Lung (tissue), 12 donors: ENCODE results near the gene MAMDC4. TPM values are rescaled to one million over a fixed set of nuclear protein-coding genes. Genes with fewer than 3 reads are reported as not detected.

ENCODE experiments used
- ATAC-seq: fragments of 200-7000 bp; cut with Tn5 transposase; one replicate; pipeline ENCODE4 v1.9.1; 2020; ENCODE audit warnings: moderate number of reproducible peaks; ENCODE audit not compliant: insufficient read depth, low FRiP score
- DNase-seq, 3 donors: peaks; one replicate each; pipeline ENCODE4 v3.0.0-alpha.2; 2013 to 2017
- H3K27ac ChIP-seq, 2 donors: one replicate each; pipeline ENCODE4 v1.5.1; 2013; ENCODE audit warnings: mild to moderate bottlenecking in 2 of 2, moderate library complexity in 2 of 2, control low read depth in 1 of 2, inconsistent platforms in 1 of 2, low read depth in 1 of 2, low read length in 1 of 2
- H3K27me3 ChIP-seq, 3 donors: one replicate each; pipeline ENCODE4 v1.5.1; 2013; ENCODE audit warnings: low read length in 2 of 3; ENCODE audit not compliant: control insufficient read depth in 3 of 3, insufficient read depth in 3 of 3
- H3K36me3 ChIP-seq, 4 donors: one replicate each; pipeline ENCODE4 v1.5.1; 2013; ENCODE audit warnings: low read length in 4 of 4, mild to moderate bottlenecking in 1 of 4, moderate library complexity in 1 of 4; ENCODE audit not compliant: control insufficient read depth in 4 of 4, insufficient read depth in 4 of 4
- H3K4me1 ChIP-seq, 5 donors: one replicate each; pipeline ENCODE4 v1.5.1; 2013; ENCODE audit warnings: low read length in 5 of 5, mild to moderate bottlenecking in 2 of 5, moderate library complexity in 1 of 5; ENCODE audit not compliant: control insufficient read depth in 5 of 5, insufficient read depth in 5 of 5
- H3K4me3 ChIP-seq: one replicate; pipeline ENCODE4 v1.5.1; 2013; ENCODE audit warnings: mild to moderate bottlenecking, control low read depth, moderate library complexity
- H3K9ac ChIP-seq, 2 donors: one replicate each; pipeline ENCODE4 v1.5.1; 2013; ENCODE audit warnings: low read length in 2 of 2, control low read depth in 1 of 2; ENCODE audit not compliant: insufficient read depth in 1 of 2
- H3K9me3 ChIP-seq, 4 donors: one replicate each; pipeline ENCODE4 v1.5.1; 2013; ENCODE audit warnings: low read length in 3 of 4, mild to moderate bottlenecking in 1 of 4, moderate library complexity in 1 of 4; ENCODE audit not compliant: control insufficient read depth in 4 of 4, insufficient read depth in 3 of 4
- CTCF ChIP-seq: IDR thresholded peaks from 2 replicates; pipeline ENCODE4 v1.5.1; 2012; ENCODE audit warnings: mild to moderate bottlenecking; ENCODE audit errors: control extremely low read depth, extremely low read depth
- WGBS, 2 donors: extraction: QIAGEN DNeasy Blood & Tissue Kit; methylation state at CpG; one replicate each; pipeline ENCODE4 v1.1.7; 2013; 5-methylcytosine and 5-hydroxymethylcytosine counted together
- polyA plus RNA-seq, 2 donors: library from polyadenylated mRNA; stranded (reverse); fragments of 200-250 nt; gene quantifications; one replicate each; pipeline ENCODE4 v1.2.1, GENCODE V29; 2013
- total RNA-seq, 2 donors: library from RNA; depleted of rRNA in 1 of 2; stranded (reverse); fragments of >200 nt in 1 of 2; gene quantifications; one replicate each; pipeline ENCODE4 v1.2.1, GENCODE V29; 2014 to 2021
- donor health status: control.
- donor health status: control.
- donor health status: Bipolar disorder and iron deficiency.
- donor health status: healthy.
- donor health status: DM: yes; HTN: yes; CAD: no.

Gene MAMDC4
- total and polyA plus RNA-seq, 4 donors: 5.6 to 13.2 (median 7.1) TPM

- Histone ChIP-seq H3K9ac (no peak overlapping the region), H3K4me3 (peak overlapping the region; percentile 38), H3K4me1 (peaks cover 3 to 28% (median 9%) of the 10 kb centered on the region in 5 donors), H3K36me3 (peaks cover 0 to 6% (median 2%) of the 10 kb centered on the region in 4 donors), H3K27me3 (peaks cover 3 to 21% (median 8%) of the 10 kb centered on the region in 3 donors), H3K9me3 (peaks cover 0 to 3% (median 0%) of the 10 kb centered on the region in 4 donors), H3K27ac (peak overlapping the region in 1 of 2 donors; percentile 75)
- peak; percentile 52 to 71 (median 67) for DNase-seq
- no peak for TF ChIP-seq CTCF
- ATAC-seq: peak; percentile 7
- 1 to 3% methylated on average over 48 to 75 of the region's 75 CpGs for WGBS, 2 donors
Observed at GRCh38 chr9:136847088-136847825, 4.9 kb upstream of the MAMDC4 start.

- peaks cover 3 to 24% (median 9%) of the 10 kb centered on the region in 5 donors for H3K4me1 ChIP-seq
- TF ChIP-seq CTCF: no peak
- DNase-seq (peak; percentile 60 to 73 (median 69)), ATAC-seq (peak; percentile 63)
- peak overlapping the region; percentile 38 for H3K4me3 ChIP-seq
- WGBS, 2 donors: 1% methylated on average over 47 to 48 of the region's 48 CpGs
- no peak overlapping the region for H3K9ac ChIP-seq
- H3K27me3 ChIP-seq: peaks cover 3 to 21% (median 8%) of the 10 kb centered on the region in 3 donors
- peak overlapping the region; percentile 71 to 75 for H3K27ac ChIP-seq
- H3K9me3 ChIP-seq: peaks cover 0 to 3% (median 0%) of the 10 kb centered on the region in 4 donors
- peaks cover 0 to 6% (median 2%) of the 10 kb centered on the region in 4 donors for H3K36me3 ChIP-seq
Observed at GRCh38 chr9:136847826-136848392, 4.2 kb upstream of the MAMDC4 start.

DNA sequence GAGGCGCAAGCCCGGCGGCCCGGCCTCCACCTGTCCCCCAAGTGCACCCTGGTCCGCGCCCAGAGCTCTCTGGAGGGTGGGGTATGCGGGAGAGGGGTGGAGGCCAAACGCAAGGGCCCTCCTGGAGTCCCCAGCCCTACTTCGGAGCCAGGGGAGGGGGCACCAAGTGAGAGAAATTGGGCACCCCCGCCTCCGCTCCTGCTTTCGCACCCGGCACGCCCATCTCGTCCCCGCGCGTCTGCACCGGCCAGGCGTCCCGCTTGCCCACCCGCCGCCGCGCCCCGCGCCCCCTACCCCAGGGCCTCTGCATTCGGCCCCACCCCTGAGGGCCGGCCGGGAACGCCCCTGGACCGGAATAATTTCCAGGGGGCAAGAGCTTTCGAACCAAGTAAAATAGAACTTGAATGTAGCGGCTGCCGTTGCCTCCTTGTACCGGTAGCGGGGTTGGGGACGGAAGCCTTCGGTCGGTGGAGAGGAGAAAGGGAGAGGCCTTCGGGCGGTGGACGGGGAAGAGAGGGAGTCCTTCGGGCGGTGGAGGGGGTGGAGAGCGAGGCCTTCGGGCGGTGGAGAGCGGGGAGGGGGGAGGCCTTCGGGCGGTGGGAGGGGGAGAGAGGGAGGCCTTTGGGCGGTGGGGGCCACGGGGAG is 3.6 kb upstream of the MAMDC4 start:
- ATAC-seq (peak; percentile 1), DNase-seq (no peak)
- H3K4me1 ChIP-seq: peaks cover 3 to 23% (median 9%) of the 10 kb centered on the region in 5 donors
- H3K36me3 ChIP-seq: peaks cover 0 to 6% (median 2%) of the 10 kb centered on the region in 4 donors
- H3K9me3 ChIP-seq: peaks cover 0 to 3% (median 0%) of the 10 kb centered on the region in 4 donors
- TF ChIP-seq CTCF: no peak
- H3K27me3 ChIP-seq: peaks cover under 1 to 16% (median 8%) of the 10 kb centered on the region in 3 donors
- no peak overlapping the region for H3K9ac ChIP-seq
- H3K4me3 ChIP-seq: peak overlapping the region; percentile 38
- peak overlapping the region; percentile 78 to 88 for H3K27ac ChIP-seq
- 1% methylated on average over 43 to 53 of the region's 53 CpGs for WGBS, 2 donors
